Lower lobe of right lung (tissue), 2 donors: Measurements from ENCODE around the gene ZMYM4. TPM values are rescaled to one million over a fixed set of nuclear protein-coding genes. Genes with fewer than 3 reads are reported as not detected.

Source experiments
- ATAC-seq, 2 donors: fragments of 200-7000 bp; cut with Tn5 transposase; one replicate each; pipeline ENCODE4 v1.9.1; 2020 to 2022; ENCODE audit warnings: mild to moderate bottlenecking in 2 of 2, moderate library complexity in 2 of 2
- DNase-seq: peaks from one replicate; pipeline ENCODE4 v3.0.0-alpha.2; 2020
- H3K27ac ChIP-seq: fragments of 200-600 bp; one replicate; pipeline ENCODE4 v1.8.0; 2022
- H3K27me3 ChIP-seq: fragments of 200-600 bp; one replicate; pipeline ENCODE4 v1.8.0; 2022; ENCODE audit warnings: low read depth
- H3K36me3 ChIP-seq: fragments of 200-600 bp; one replicate; pipeline ENCODE4 v1.8.0; 2022; ENCODE audit warnings: mild to moderate bottlenecking
- H3K4me1 ChIP-seq: fragments of 200-600 bp; one replicate; pipeline ENCODE4 v1.8.0; 2022
- H3K4me3 ChIP-seq: fragments of 200-600 bp; one replicate; pipeline ENCODE4 v1.8.0; 2022; ENCODE audit warnings: mild to moderate bottlenecking
- H3K9me3 ChIP-seq: fragments of 200-600 bp; one replicate; pipeline ENCODE4 v1.8.0; 2022
- intact Hi-C: fragments of 100-400 bp; cut with DNase I; formaldehyde crosslinking; loops from one replicate; pipeline ENCODE4 v1.11.0; 2022
- long read RNA-seq: library from polyadenylated mRNA; unstranded; transcript quantifications from one replicate; pipeline ENCODE4 v2.0.0, GENCODE V29; 2021
- total RNA-seq: library from RNA; stranded (reverse); fragmentation: NEBNext Ultra II Directional; extraction: Animal tissue kit (Norgen Biotek cat#: 25700); gene quantifications from one replicate; pipeline ENCODE4 v1.2.1, GENCODE V29; 2021
- TF ChIP-seq, protein P1 (sequence below): fragments of 200-600 bp; IDR thresholded peaks from one replicate; pipeline ENCODE4 v1.8.0; 2022; ENCODE audit warnings: antibody characterized with exemption, mild to moderate bottlenecking
- donor health status: DM: no; HTN: yes; CAD: no; lungs with severe emphysema.

Gene ZMYM4
- total RNA-seq = 48.4 TPM
- long read RNA-seq, full-length matches to known transcripts = 2 of 23 reads
- long read RNA-seq, partial matches to known transcripts = 10 of 23 reads
- long read RNA-seq, other reads (novel, unspliced or antisense) = 11 of 23 reads

DNA sequence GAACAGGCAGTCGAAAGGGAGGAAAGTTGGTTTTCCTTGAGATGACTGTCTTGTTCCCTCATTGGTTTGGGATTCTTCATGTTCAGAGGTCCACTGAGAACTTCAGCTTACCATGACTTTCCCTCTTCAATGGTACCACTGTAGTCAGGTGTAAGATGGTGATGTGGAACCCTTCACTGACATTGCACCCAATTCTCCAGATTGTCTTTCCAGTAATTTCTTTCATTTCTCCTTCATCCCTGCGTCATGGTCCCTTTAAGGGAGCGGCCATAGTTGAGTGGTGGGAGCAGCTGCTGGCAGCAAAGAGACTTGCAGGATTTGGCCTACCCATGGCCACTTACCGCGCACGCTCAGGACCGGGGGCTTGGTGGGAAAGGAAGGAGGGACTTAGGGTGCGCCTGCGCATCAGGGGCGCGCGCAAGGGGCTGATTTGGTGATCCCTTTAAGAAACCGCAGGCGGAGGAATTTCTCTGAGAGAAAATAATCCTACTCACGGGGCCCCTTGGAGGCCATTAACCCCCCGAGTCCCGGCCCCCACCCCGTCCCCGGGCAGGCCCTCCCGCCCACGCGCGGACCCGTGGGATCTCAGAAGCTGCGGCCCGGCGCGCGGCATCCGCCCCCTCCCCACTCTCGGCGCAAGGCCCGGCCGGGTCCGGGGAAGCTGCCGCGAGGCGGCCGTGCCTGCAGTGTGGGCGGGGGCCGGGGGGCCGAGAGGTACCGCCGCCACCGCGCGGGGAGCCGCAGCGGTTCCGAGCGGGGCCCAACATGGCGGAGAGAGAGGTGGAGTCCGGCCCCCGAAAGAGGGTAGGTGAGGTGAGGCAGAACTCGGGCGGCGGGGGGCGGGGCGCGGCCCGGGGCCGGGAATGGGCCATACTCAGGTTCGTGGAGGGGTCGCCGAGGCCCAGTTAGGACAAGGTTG is at the start of gene ZMYM4:
TSS of gene ZMYM4 (plus strand) at position 428 of the 919 bp plus-strand sequence. CDS start at position 766, 338 bp downstream.
- DNase-seq (peak; percentile 96), ATAC-seq (peak; percentile 98)
- H3K9me3 ChIP-seq = no peaks in the 10 kb centered on the region
- peaks cover 35% of the 10 kb centered on the region for H3K4me1 ChIP-seq
- peak within 1 kb of the TSS; percentile 86 for H3K4me3 ChIP-seq
- peak within 1 kb of the TSS; percentile 91 for H3K27ac ChIP-seq
- TF ChIP-seq, protein P1, sequence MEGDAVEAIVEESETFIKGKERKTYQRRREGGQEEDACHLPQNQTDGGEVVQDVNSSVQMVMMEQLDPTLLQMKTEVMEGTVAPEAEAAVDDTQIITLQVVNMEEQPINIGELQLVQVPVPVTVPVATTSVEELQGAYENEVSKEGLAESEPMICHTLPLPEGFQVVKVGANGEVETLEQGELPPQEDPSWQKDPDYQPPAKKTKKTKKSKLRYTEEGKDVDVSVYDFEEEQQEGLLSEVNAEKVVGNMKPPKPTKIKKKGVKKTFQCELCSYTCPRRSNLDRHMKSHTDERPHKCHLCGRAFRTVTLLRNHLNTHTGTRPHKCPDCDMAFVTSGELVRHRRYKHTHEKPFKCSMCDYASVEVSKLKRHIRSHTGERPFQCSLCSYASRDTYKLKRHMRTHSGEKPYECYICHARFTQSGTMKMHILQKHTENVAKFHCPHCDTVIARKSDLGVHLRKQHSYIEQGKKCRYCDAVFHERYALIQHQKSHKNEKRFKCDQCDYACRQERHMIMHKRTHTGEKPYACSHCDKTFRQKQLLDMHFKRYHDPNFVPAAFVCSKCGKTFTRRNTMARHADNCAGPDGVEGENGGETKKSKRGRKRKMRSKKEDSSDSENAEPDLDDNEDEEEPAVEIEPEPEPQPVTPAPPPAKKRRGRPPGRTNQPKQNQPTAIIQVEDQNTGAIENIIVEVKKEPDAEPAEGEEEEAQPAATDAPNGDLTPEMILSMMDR = no peak
- no peaks in the 10 kb centered on the region for H3K36me3 ChIP-seq
- intact Hi-C loops = no loop called here
- no peaks in the 10 kb centered on the region for H3K27me3 ChIP-seq

DNA sequence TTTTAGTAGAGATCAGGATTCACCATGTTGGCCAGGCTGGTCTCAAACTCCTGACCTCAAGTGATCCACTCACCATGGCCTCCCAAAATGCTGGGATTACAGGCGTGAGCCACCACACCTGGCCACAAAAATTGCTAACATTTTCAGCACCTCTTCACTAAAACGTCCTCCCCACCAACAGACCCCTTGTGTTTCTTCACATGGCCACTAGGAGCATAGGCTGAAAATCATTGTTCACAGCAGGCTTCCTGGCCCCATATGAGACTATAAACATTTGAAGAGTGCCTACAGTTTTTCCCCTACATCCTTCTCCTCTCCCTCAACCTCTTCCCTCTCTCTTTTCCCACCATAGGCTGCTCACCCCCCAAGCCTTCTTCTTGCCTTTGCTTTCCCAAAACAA is 47.5 kb upstream of the ZMYM4 start:
- DNase-seq (no peak), ATAC-seq (no peak)
- no peaks in the 10 kb centered on the region for H3K27me3 ChIP-seq
- TF ChIP-seq, protein P1 = peak; percentile 20
- H3K9me3 ChIP-seq = no peaks in the 10 kb centered on the region
- H3K27ac ChIP-seq = no peak overlapping the region
- no peaks in the 10 kb centered on the region for H3K36me3 ChIP-seq
- H3K4me1 ChIP-seq = no peaks in the 10 kb centered on the region
- no peak overlapping the region for H3K4me3 ChIP-seq
- intact Hi-C loops = no loop called here

DNA sequence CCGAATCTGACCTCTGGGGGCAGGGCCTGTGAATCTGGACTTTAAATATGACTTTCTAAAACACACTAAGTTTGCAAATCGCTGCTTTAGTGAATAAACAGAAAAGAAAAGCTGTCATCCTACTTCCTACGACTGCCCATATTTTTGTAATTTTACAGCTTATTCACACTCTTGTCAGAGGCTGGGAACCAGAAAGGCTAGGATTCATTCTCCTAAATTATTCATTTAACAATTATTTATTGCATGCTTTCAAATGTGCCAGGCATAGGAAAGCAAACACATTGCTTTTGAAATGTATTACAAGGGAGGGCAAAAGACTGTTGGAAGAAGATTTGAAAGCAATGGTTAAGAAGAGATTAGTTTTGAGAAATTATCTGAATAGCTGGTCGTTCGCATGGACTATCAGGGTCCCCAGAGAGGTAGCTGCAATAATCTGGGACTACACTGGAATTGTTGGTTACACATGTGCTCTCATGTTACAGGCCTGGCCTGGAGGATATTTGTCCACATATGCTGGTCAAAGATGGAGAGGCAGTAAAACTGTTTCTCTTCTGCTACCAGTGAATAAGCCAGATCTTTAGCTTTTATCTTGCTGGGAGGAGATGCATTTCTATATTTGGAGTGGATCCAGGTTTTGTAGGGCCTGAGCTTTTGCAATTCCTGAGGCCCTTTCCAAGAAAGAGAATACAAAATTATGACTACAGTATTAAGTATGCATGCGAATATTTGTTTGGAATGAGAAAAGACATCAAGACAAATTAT is 46.0 kb upstream of the ZMYM4 start:
- TF ChIP-seq, protein P1 = no peak
- H3K27ac ChIP-seq = no peak overlapping the region
- DNase-seq (no peak), ATAC-seq (no peak)
- no peaks in the 10 kb centered on the region for H3K27me3 ChIP-seq
- no peaks in the 10 kb centered on the region for H3K9me3 ChIP-seq
- intact Hi-C loops = no loop called here
- H3K4me3 ChIP-seq = no peak overlapping the region
- H3K4me1 ChIP-seq = no peaks in the 10 kb centered on the region
- no peaks in the 10 kb centered on the region for H3K36me3 ChIP-seq

DNA sequence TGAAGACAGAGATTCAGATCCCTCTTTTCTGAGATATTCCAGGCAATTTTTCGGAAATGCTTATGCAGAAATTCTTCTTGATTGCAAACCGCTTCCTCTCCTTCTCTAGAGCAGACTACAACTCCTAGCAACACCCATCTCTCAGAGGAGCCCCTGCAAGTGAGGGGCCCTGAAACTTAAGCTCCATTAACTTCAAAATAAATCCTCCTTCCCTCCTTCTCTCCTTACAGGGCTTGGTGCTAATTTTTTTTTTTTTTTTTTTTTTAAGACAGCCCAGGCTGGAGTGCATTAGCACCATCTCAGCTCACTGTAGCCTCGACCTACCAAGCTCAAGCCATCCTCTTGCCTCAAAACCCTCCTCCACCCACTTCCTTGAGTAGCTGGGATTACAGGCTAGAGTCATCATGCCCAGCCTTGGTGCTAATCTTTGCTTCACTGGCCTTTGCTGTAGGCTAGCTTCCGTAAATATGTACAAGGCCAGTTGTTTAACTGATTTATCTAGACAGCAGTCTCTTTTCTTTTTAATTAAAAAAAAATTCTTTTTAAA is 45.4 kb upstream of the ZMYM4 start:
- intact Hi-C loops = no loop called here

DNA sequence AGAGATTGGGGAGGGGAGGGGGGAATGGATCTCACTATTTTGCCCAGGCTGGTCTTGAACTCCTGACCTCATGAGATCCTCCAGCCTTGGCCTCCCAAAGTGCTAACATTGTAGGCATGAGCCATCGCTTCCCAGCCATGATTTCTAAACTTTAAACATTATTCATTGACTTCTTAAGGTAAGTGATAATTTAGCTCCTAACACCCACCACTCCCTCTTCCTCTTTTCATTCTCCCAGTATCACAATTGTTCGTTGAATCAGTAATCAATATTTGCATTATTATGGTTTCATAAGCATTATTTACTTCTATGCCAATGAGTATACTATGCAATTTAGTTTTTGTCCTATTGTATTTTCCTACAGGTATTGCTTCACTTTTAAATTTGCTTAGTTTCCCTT is 42.0 kb upstream of the ZMYM4 start:
- Histone ChIP-seq H3K9me3 (no peaks in the 10 kb centered on the region), H3K4me3 (no peak overlapping the region), H3K36me3 (no peaks in the 10 kb centered on the region), H3K27ac (no peak overlapping the region), H3K27me3 (no peaks in the 10 kb centered on the region), H3K4me1 (no peaks in the 10 kb centered on the region)
- no peak for ATAC-seq
- TF ChIP-seq, protein P1 = no peak
- intact Hi-C loops = no loop called here
- DNase-seq = no peak

More for the DNA sequence above, 45.4 kb upstream of the ZMYM4 start:
- no peak for DNase-seq
- TF ChIP-seq, protein P1 = no peak
- Histone ChIP-seq H3K27ac (no peak overlapping the region), H3K4me1 (no peaks in the 10 kb centered on the region), H3K9me3 (no peaks in the 10 kb centered on the region), H3K4me3 (no peak overlapping the region), H3K36me3 (no peaks in the 10 kb centered on the region), H3K27me3 (no peaks in the 10 kb centered on the region)
- no peak for ATAC-seq
